Parathyroid adenoma (tissue), 2 donors: ENCODE measurements around the gene PTPN14.

ENCODE experiments used
- H2AFZ ChIP-seq: fragments of 300-600 bp; sonication (generic); one replicate; pipeline ENCODE4 v1.7.0; 2017; ENCODE audit warnings: antibody characterized with exemption, mild to moderate bottlenecking
- H3K27ac ChIP-seq: fragments of 300-600 bp; sonication (generic); one replicate; pipeline ENCODE4 v1.7.0; 2017
- H3K27me3 ChIP-seq: fragments of 300-600 bp; sonication (generic); one replicate; pipeline ENCODE4 v1.7.0; 2017; ENCODE audit warnings: low read length; ENCODE audit not compliant: control insufficient read depth, insufficient read depth
- H3K36me3 ChIP-seq: fragments of 300-600 bp; sonication (generic); one replicate; pipeline ENCODE4 v1.7.0; 2017; ENCODE audit warnings: low read length; ENCODE audit not compliant: control insufficient read depth, insufficient read depth
- H3K4me1 ChIP-seq: fragments of 300-600 bp; sonication (generic); one replicate; pipeline ENCODE4 v1.7.0; 2017; ENCODE audit warnings: control low read depth
- H3K4me2 ChIP-seq: fragments of 300-600 bp; sonication (generic); one replicate; pipeline ENCODE4 v1.7.0; 2017; ENCODE audit warnings: low read length
- H3K4me3 ChIP-seq: fragments of 300-600 bp; sonication (generic); one replicate; pipeline ENCODE4 v1.7.0; 2017; ENCODE audit warnings: low read depth, low read length
- H3K79me2 ChIP-seq: fragments of 300-600 bp; sonication (generic); one replicate; pipeline ENCODE4 v1.7.0; 2017; ENCODE audit warnings: control low read depth
- H3K9ac ChIP-seq: fragments of 300-600 bp; sonication (generic); one replicate; pipeline ENCODE4 v1.7.0; 2017; ENCODE audit warnings: mild to moderate bottlenecking
- H3K9me3 ChIP-seq: fragments of 300-600 bp; sonication (generic); one replicate; pipeline ENCODE4 v1.7.0; 2017; ENCODE audit warnings: low read length; ENCODE audit not compliant: control insufficient read depth
- TF ChIP-seq, protein P1 (sequence below): fragments of 300-600 bp; sonication (generic); IDR thresholded peaks from one replicate; pipeline ENCODE4 v1.7.0; 2017; ENCODE audit warnings: antibody characterized with exemption, mild to moderate bottlenecking
- donor health status: primary hyperparathyroidism.

Gene PTPN14

DNA sequence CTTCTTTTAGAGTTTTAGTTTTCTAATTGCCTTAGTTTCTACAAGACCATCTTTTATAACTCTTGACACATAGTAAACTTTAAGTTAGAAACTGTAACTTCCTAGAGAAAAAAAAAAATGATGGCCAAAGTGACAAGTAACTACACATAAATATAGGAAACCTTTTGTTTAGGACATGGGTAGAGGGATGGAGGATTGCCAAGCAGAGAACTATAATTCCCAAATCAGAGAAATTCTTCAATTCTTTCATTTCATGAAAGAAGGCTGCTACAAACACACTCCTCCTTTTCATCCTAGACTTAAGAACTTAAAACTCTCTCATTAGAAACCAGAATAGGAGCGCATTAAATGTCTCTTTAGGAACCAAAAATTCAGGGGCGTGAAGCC, 125.0 kb downstream of the PTPN14 start:
- no peaks in the 10 kb centered on the region for H3K27me3 ChIP-seq
- H3K4me1 ChIP-seq: no peaks in the 10 kb centered on the region
- no peak overlapping the region for H3K4me2 ChIP-seq
- no peaks in the 10 kb centered on the region for H3K9me3 ChIP-seq
- no peak overlapping the region for H3K9ac ChIP-seq
- no peaks in the 10 kb centered on the region for H3K36me3 ChIP-seq
- TF ChIP-seq, protein P1, sequence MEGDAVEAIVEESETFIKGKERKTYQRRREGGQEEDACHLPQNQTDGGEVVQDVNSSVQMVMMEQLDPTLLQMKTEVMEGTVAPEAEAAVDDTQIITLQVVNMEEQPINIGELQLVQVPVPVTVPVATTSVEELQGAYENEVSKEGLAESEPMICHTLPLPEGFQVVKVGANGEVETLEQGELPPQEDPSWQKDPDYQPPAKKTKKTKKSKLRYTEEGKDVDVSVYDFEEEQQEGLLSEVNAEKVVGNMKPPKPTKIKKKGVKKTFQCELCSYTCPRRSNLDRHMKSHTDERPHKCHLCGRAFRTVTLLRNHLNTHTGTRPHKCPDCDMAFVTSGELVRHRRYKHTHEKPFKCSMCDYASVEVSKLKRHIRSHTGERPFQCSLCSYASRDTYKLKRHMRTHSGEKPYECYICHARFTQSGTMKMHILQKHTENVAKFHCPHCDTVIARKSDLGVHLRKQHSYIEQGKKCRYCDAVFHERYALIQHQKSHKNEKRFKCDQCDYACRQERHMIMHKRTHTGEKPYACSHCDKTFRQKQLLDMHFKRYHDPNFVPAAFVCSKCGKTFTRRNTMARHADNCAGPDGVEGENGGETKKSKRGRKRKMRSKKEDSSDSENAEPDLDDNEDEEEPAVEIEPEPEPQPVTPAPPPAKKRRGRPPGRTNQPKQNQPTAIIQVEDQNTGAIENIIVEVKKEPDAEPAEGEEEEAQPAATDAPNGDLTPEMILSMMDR: no peak
- H3K4me3 ChIP-seq: no peak overlapping the region
- no peak overlapping the region for H3K27ac ChIP-seq
- H2AFZ ChIP-seq: no peak overlapping the region
- H3K79me2 ChIP-seq: no peaks in the 10 kb centered on the region

DNA sequence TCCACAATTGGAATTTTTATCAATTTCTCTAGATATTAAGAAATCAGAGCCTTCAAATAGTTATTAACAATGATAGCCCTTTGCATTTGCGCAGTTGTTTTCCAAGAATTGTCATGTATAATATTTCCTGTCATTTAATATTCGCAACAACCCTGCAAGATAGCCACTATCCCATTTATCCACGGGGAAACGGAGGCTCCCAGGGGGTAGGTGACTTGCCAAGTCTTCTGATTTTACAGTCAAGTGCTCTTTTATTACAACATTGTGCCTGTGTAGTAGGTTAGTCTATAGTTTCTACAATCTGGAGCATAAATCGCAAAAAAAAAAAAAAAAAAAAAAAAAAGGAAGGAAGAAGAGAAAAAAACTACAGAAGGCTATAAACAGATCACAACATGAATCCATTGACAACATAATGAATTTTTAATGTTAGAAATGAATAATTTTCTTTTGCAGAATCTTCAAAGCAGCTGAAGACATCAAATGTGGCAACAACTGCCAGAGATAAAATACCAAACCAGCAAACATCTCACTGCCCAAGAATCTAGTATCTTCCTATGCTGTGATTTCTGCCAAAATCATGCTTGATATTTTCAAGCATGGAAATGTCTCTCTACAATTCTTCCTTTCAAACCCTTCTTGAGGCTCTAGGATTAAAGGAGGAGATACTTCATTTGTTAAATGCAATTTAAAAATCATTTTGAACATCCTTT, 125.5 kb downstream of the PTPN14 start:
- TF ChIP-seq, protein P1: no peak
- no peaks in the 10 kb centered on the region for H3K27me3 ChIP-seq
- no peak overlapping the region for H3K27ac ChIP-seq

DNA sequence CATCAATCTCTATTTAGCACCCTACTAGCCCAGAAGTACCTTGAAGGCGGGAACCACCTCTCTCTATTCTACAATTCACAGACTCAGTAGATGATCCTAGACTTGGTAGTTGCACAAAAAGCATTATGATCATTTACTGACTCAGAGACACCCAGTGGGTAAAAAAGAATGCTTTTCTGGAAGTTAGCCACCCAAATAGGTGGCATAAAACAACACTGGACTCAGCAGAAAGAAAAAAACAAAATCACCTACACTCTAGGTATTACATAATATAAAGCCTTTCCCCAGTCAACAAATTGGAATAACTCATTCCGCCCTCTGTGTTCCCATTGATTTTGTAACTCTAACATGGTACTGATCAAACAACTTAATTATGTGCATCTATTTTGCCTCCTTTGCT, 126.3 kb downstream of the PTPN14 start:
- no peak overlapping the region for H3K27ac ChIP-seq
- H3K9ac ChIP-seq: no peak overlapping the region
- H3K27me3 ChIP-seq: no peaks in the 10 kb centered on the region
- H3K4me3 ChIP-seq: no peak overlapping the region
- no peaks in the 10 kb centered on the region for H3K9me3 ChIP-seq
- H2AFZ ChIP-seq: no peak overlapping the region
- no peaks in the 10 kb centered on the region for H3K36me3 ChIP-seq
- TF ChIP-seq, protein P1: no peak
- no peaks in the 10 kb centered on the region for H3K79me2 ChIP-seq
- no peak overlapping the region for H3K4me2 ChIP-seq
- H3K4me1 ChIP-seq: no peaks in the 10 kb centered on the region

More for the DNA sequence above, 125.5 kb downstream of the PTPN14 start:
- Histone ChIP-seq H3K36me3 (no peaks in the 10 kb centered on the region), H3K9ac (no peak overlapping the region), H2AFZ (no peak overlapping the region), H3K4me2 (no peak overlapping the region), H3K9me3 (no peaks in the 10 kb centered on the region), H3K79me2 (no peaks in the 10 kb centered on the region), H3K4me1 (no peaks in the 10 kb centered on the region), H3K4me3 (no peak overlapping the region)

DNA sequence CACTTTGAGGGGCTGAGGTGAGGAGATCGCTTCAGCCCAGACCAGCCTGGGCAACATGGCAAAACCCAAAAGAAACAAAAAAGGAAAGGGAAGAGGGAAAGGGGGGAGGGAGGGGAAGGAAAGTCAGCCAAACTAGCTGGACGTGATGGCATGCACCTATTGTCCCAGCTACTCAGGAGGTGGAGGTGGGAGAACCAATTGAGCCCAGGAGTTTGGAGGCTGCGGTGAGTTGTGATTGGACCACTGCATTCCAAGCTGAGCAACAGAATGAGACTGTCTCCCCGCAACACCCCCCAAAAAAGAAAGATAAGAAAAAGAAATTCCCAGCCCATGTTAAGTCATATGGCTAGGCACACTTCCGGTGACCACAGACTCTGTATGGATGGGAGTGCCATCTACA, 128.4 kb downstream of the PTPN14 start:
- Histone ChIP-seq H3K4me3 (no peak overlapping the region), H3K79me2 (no peaks in the 10 kb centered on the region), H3K27me3 (no peaks in the 10 kb centered on the region), H3K4me2 (no peak overlapping the region), H3K27ac (no peak overlapping the region), H3K9ac (no peak overlapping the region), H3K9me3 (no peaks in the 10 kb centered on the region), H3K4me1 (no peaks in the 10 kb centered on the region), H2AFZ (no peak overlapping the region), H3K36me3 (no peaks in the 10 kb centered on the region)
- TF ChIP-seq, protein P1: no peak

DNA sequence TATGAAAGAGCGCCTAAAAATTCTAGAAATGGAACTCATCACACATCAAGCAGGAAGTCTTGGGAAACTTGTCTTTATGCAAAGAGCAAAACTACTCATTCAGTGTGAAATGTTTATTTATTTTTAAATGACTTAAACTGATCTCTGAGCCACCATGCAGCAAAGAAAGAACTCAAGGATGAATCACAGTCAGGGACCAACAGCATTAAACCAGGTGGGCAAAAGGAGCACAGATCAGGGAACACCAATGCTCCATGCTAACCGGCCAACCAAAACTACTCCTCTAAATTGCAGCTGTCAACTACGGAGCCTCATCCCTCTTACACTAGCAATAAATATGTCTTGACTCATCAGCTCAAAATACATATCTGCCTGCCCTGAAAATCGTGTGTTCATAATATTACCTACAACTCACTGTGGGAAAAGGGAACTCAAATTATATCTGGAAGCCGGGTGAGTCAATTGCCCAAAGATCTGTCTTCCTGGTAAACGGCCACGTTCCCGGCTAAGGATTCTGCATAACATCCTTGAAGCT, 129.2 kb downstream of the PTPN14 start:
- Histone ChIP-seq H3K4me2 (no peak overlapping the region), H3K9me3 (no peaks in the 10 kb centered on the region), H3K4me1 (no peaks in the 10 kb centered on the region), H3K27me3 (no peaks in the 10 kb centered on the region), H2AFZ (no peak overlapping the region), H3K27ac (no peak overlapping the region), H3K79me2 (no peaks in the 10 kb centered on the region), H3K4me3 (no peak overlapping the region), H3K36me3 (no peaks in the 10 kb centered on the region), H3K9ac (no peak overlapping the region)
- TF ChIP-seq, protein P1: no peak
